ENCODE data around the gene SLC6A1.

SLC6A1 gene

DNA sequence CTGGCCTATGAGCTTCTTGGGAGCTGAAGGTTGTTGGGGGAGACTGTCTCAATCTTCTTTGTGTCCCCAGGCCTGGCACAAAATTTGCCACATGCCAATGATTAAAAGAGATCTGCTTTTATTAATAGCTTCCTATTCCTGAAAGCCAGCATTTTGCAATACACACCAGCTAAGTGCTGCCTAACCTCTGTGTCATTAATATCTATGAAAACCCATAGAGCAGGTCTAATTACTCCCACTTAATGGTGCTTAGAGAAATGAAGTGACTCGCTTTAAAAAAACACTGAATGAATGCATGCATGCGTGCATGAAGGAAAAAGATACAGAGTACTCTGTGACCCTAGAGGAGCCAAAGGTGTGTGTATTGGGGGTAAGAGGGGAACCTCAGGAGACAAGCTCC, 55.0 kb downstream of the SLC6A1 start:
- peaks cover 3% of the 10 kb centered on the region; the same call in 1 of the 2 replicates for H3K27me3 ChIP-seq (replicated peaks; ENCODE audit: control insufficient read depth, insufficient read depth, low read length)

DNA sequence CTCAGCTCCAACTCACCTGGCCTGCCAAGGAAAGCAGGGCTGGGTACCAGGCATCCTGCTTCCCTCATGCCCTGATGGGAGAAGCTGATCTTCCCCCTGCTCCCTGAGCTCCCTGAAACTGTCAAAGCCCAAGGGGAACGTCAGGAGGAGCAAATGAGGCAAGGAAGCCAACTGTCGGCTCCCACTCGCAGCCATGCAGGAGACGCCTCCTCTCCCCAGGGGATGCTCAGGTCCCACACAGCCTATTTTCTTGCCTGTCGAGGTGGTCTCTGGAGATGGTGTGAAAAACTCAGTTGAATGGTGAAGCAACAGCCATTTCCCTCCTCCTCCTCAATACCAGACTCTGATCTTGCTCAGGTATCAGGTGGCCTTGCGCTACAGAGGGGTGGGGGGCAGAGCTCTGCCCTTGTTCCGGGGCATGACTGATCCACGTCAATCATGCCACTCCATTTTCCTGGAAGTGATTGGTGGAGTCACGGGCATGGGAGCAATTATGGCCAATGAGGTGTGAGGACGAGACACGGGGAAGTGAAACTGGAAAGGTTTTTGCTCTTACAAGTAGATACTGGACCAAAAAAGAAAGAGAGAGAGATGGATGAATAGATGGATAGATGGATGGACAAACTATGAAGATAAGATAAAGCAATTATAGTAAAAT, 58.2 kb downstream of the SLC6A1 start:
- DNase-seq (ENCODE audit: extremely low read depth, insufficient read length), result no peak
- Histone ChIP-seq H3K4me3 (replicated peaks; ENCODE audit: low read depth, low read length) (no peak overlapping the region), H3K27me3 (replicated peaks; ENCODE audit: control insufficient read depth, insufficient read depth, low read length) (peaks cover 1% of the 10 kb centered on the region), H3K36me3 (ENCODE audit: control insufficient read depth, insufficient read depth, low read length) (no peaks in the 10 kb centered on the region)
- TF ChIP-seq, protein P1, sequence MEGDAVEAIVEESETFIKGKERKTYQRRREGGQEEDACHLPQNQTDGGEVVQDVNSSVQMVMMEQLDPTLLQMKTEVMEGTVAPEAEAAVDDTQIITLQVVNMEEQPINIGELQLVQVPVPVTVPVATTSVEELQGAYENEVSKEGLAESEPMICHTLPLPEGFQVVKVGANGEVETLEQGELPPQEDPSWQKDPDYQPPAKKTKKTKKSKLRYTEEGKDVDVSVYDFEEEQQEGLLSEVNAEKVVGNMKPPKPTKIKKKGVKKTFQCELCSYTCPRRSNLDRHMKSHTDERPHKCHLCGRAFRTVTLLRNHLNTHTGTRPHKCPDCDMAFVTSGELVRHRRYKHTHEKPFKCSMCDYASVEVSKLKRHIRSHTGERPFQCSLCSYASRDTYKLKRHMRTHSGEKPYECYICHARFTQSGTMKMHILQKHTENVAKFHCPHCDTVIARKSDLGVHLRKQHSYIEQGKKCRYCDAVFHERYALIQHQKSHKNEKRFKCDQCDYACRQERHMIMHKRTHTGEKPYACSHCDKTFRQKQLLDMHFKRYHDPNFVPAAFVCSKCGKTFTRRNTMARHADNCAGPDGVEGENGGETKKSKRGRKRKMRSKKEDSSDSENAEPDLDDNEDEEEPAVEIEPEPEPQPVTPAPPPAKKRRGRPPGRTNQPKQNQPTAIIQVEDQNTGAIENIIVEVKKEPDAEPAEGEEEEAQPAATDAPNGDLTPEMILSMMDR (IDR thresholded peaks at IDR 0.05; ENCODE audit: insufficient read depth, low read length, poor library complexity, severe bottlenecking), result no peak

More for the DNA sequence above, 55.0 kb downstream of the SLC6A1 start:
- H3K4me3 ChIP-seq (replicated peaks; ENCODE audit: low read depth, low read length), result no peak overlapping the region
- TF ChIP-seq, protein P1 (IDR thresholded peaks at IDR 0.05; ENCODE audit: insufficient read depth, low read length, poor library complexity, severe bottlenecking), result no peak
- no peak for DNase-seq (ENCODE audit: extremely low read depth, insufficient read length)
- H3K36me3 ChIP-seq (ENCODE audit: control insufficient read depth, insufficient read depth, low read length), result no peaks in the 10 kb centered on the region

DNA sequence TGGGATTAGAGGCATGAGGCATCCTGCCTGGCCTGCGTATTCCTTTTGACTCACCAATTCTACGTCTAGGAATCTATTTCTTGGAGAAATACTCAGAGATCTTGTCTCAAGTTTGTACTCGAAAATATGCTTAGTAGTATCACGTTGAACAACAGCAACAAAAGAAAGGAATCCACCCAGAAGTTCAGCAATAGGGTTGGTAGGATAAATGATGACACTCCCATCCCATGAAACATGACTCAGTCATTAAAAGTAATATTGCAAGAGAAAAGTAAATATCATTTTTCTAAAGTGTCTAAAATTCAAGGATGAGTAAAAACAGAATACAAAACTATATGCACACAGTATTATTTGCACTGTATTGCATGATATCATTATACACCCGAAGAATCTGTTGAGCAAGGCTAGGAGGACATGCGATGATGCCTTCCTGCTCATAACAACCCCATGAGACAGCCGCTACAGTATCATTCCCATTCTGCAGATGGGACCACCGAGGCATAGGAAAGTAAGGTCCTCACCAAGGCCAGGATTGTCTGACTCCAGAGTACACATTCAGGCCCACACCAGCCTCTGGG, 61.5 kb downstream of the SLC6A1 start:
- H3K27me3 ChIP-seq (replicated peaks; ENCODE audit: control insufficient read depth, insufficient read depth, low read length), result no peaks in the 10 kb centered on the region; the same call in 1 of the 2 replicates
- H3K4me3 ChIP-seq (replicated peaks; ENCODE audit: low read depth, low read length), result no peak overlapping the region
- no peak for DNase-seq (ENCODE audit: extremely low read depth, insufficient read length)
- TF ChIP-seq, protein P1 (IDR thresholded peaks at IDR 0.05; ENCODE audit: insufficient read depth, low read length, poor library complexity, severe bottlenecking), result no peak
- no peaks in the 10 kb centered on the region for H3K36me3 ChIP-seq (ENCODE audit: control insufficient read depth, insufficient read depth, low read length)

DNA sequence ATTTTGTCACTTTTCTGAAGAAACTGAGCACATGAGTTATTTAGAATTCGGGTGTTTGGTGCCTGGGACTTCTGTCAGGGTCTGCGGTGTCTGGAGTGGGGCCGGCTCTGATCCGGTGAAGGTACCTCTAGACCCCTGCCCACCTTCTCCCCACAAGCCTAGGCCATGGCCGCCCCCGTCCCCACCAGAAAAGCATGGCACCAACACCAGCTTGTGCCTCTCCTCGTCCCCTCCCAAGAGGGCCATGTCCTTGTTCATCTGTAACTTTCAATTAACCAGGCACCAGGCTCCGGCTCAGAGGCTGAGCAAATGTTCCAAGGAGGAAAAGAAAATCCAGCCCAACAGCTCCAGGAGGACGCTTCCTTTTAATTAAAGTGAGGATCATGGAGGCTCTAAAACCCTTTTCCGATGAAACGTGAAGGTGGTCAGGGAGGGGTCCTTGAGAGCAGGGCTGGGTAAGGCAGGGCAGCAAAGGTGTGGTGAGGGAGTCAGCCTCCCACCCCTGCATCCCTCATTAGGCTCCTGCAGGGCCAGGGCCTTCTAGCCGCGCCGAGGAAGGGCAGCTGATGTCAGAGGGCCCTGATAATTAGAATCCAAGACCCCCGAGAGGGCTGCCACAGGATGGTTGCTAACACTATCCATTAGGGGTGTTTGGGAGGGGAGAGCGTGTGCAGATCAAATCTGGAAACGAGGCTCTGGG, 62.3 kb downstream of the SLC6A1 start:
- TF ChIP-seq, protein P1 (IDR thresholded peaks at IDR 0.05; ENCODE audit: insufficient read depth, low read length, poor library complexity, severe bottlenecking), result no peak
- no peaks in the 10 kb centered on the region; the same call in 1 of the 2 replicates for H3K27me3 ChIP-seq (replicated peaks; ENCODE audit: control insufficient read depth, insufficient read depth, low read length)
- DNase-seq (ENCODE audit: extremely low read depth, insufficient read length), result no peak
- no peaks in the 10 kb centered on the region for H3K36me3 ChIP-seq (ENCODE audit: control insufficient read depth, insufficient read depth, low read length)
- H3K4me3 ChIP-seq (replicated peaks; ENCODE audit: low read depth, low read length), result no peak overlapping the region

DNA sequence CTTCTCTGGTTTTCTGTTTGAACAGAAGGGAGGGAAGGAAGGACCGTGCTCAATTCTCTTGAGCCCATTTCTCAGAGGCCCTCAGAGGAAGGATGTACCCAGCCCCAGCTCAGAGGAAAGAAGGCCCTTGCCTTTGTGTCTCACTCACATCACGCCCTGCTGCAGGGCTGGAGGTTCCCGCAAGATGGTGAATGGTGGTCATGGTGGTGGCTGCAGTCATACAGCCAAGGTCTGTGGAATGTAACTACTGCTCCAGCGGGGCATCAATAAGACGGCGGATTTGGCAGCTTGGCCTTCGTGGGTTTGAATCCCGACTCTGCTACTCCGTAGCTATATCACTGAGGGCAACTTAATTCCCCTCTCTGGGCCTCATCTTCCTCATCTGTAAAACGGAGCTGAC, 62.9 kb downstream of the SLC6A1 start:
- TF ChIP-seq, protein P1 (IDR thresholded peaks at IDR 0.05; ENCODE audit: insufficient read depth, low read length, poor library complexity, severe bottlenecking), result no peak
- no peaks in the 10 kb centered on the region for H3K36me3 ChIP-seq (ENCODE audit: control insufficient read depth, insufficient read depth, low read length)

More for the DNA sequence above, 62.9 kb downstream of the SLC6A1 start:
- Histone ChIP-seq H3K4me3 (replicated peaks; ENCODE audit: low read depth, low read length) (no peak overlapping the region), H3K27me3 (replicated peaks; ENCODE audit: control insufficient read depth, insufficient read depth, low read length) (no peaks in the 10 kb centered on the region; the same call in 1 of the 2 replicates)
- no peak for DNase-seq (ENCODE audit: extremely low read depth, insufficient read length)
